HCT116 (cell line): ENCODE measurements around the gene ZAP70. TPM values are rescaled to one million over a fixed set of nuclear protein-coding genes. Genes with fewer than 3 reads are reported as not detected.

Experiments used
- ATAC-seq: fragments of 200-7000 bp; cut with Tn5 transposase; 2 replicates; pipeline ENCODE4 v1.9.1; 2020; ENCODE audit warnings: mild to moderate bottlenecking, moderate library complexity
- BruUV-seq: library from RNA; stranded (reverse); fragments of 400-500 nt; replicated peaks from 2 replicates; lab custom pipeline; 2021; lab: Mats Ljungman, UMichigan
- CTCF ChIA-PET: fragments of 300-600 bp; sonication (Branson Sonifier 250); formaldehyde crosslinking; loops from one replicate; lab custom pipeline; 2021; ENCODE audit warnings: antibody characterized with exemption; lab: Charles Lee
- POLR2A ChIA-PET: fragments of 300-600, 350-600 bp; sonication (Branson Sonifier 250); formaldehyde crosslinking; loops from one replicate; lab custom pipeline; 2021; ENCODE audit warnings: antibody characterized with exemption; lab: Charles Lee
- RAD21 ChIA-PET, 2 experiments: fragments of 300-600 bp; sonication (Branson Sonifier 250); formaldehyde crosslinking; loops; one replicate each; lab custom pipeline; 2023; ENCODE audit warnings: low total read pairs in 2 of 2; ENCODE audit not compliant: uncharacterized antibody in 2 of 2, unreplicated experiment in 2 of 2, low non-redundant PET in 1 of 2; lab: Charles Lee
- DNase-seq: peaks from one replicate; pipeline ENCODE4 v3.0.0-alpha.2; 2010; ENCODE audit warnings: low read depth, low spot score
- H2AFZ ChIP-seq: fragments of 200-600 bp; shearing (Covaris generic), sonication (generic); 2 replicates; pipeline ENCODE4 v1.6.1; 2017; ENCODE audit warnings: low read depth, mixed run types, mixed read lengths, antibody characterized with exemption, low read length; ENCODE audit not compliant: poor library complexity, severe bottlenecking
- H3K27ac ChIP-seq: 2 replicates; pipeline ENCODE4 v1.5.1; 2012; ENCODE audit warnings: low read depth, low read length
- H3K27me3 ChIP-seq: fragments of 200-600 bp; sonication (generic); 2 replicates; pipeline ENCODE4 v1.6.1; 2016; ENCODE audit warnings: mixed run types, low read length, mixed read lengths; ENCODE audit not compliant: insufficient read depth
- H3K36me3 ChIP-seq, 2 experiments: fragments of 200-500 bp in 1 of 2; fragments of 200-600 bp in 1 of 2; sonication (Bioruptor generic) in 1 of 2; sonication (generic) in 1 of 2; 2 replicates each; pipeline versions ENCODE4 v1.5.1 to v1.6.1; 2014 to 2016; ENCODE audit warnings: low read length in 2 of 2, inconsistent platforms in 1 of 2, mixed read lengths in 1 of 2, mixed run types in 1 of 2; ENCODE audit not compliant: insufficient read depth in 2 of 2, control insufficient read depth in 1 of 2
- H3K4me1 ChIP-seq, 2 experiments: fragments of 200-600 bp in 1 of 2; sonication (generic) in 1 of 2; 2 replicates each; pipeline versions ENCODE4 v1.5.1 to v1.6.1; 2012 to 2017; ENCODE audit warnings: low read length in 2 of 2, inconsistent platforms in 1 of 2, mild to moderate bottlenecking in 1 of 2, mixed read lengths in 1 of 2, mixed run types in 1 of 2, moderate library complexity in 1 of 2; ENCODE audit not compliant: insufficient read depth in 2 of 2, control insufficient read depth in 1 of 2
- H3K4me2 ChIP-seq: fragments of 200-600 bp; sonication (generic); 2 replicates; pipeline ENCODE4 v1.6.1; 2017; ENCODE audit warnings: mixed run types, low read length, mixed read lengths
- H3K4me3 ChIP-seq, 2 experiments: fragments of 200-600 bp in 1 of 2; sonication (generic) in 1 of 2; replicated peaks in 1 of 2; 2 replicates each; pipeline ENCODE4 v1.5.1; 2011 to 2016; ENCODE audit warnings: low read length in 2 of 2, control low read depth in 1 of 2, low read depth in 1 of 2, mild to moderate bottlenecking in 1 of 2, mixed read lengths in 1 of 2, mixed run types in 1 of 2
- H3K79me2 ChIP-seq: fragments of 200-600 bp; sonication (generic); 2 replicates; pipeline ENCODE4 v1.6.1; 2017; ENCODE audit warnings: mild to moderate bottlenecking, mixed run types, low read length, moderate library complexity, mixed read lengths; ENCODE audit not compliant: insufficient read depth
- H3K9ac ChIP-seq: fragments of 200-600 bp; sonication (generic); 2 replicates; pipeline ENCODE4 v1.6.1; 2016; ENCODE audit warnings: low read length, mixed read lengths
- H3K9me2 ChIP-seq: fragments of 200-600 bp; sonication (generic), shearing (Covaris generic); 2 replicates; pipeline ENCODE4 v1.6.1; 2017; ENCODE audit warnings: mixed run types, mild to moderate bottlenecking, moderate library complexity; ENCODE audit not compliant: insufficient read depth
- H3K9me3 ChIP-seq, 2 experiments: fragments of 200-500 bp in 1 of 2; fragments of 200-600 bp in 1 of 2; sonication (Bioruptor generic) in 1 of 2; sonication (generic) in 1 of 2; 2 replicates each; pipeline ENCODE4 v1.6.1; 2014 to 2017; ENCODE audit warnings: low read length in 2 of 2, mixed read lengths in 2 of 2, inconsistent platforms in 1 of 2, low read depth in 1 of 2, mild to moderate bottlenecking in 1 of 2, mixed run types in 1 of 2, moderate library complexity in 1 of 2; ENCODE audit not compliant: control insufficient read depth in 1 of 2, insufficient read depth in 1 of 2
- H4K20me1 ChIP-seq: fragments of 200-600 bp; sonication (generic), shearing (Covaris generic); 2 replicates; pipeline ENCODE4 v1.6.1; 2017; ENCODE audit warnings: mixed run types, mild to moderate bottlenecking, moderate library complexity; ENCODE audit not compliant: insufficient read depth
- CEBPB ChIP-seq: IDR thresholded peaks from 2 replicates; pipeline ENCODE4 v1.6.1; 2012; ENCODE audit warnings: low read depth
- CTCF ChIP-seq, 3 experiments: fragments of 200-600 bp in 1 of 3; sonication (generic) in 1 of 3; IDR thresholded peaks in 2 of 3; conservative IDR thresholded peaks in 1 of 3; 2 replicates each; pipeline ENCODE4 v1.5.1; 2012 to 2017; ENCODE audit warnings: low read depth in 2 of 3, low read length in 2 of 3, antibody characterized with exemption in 1 of 3, borderline replicate concordance in 1 of 3, control low read depth in 1 of 3, mild to moderate bottlenecking in 1 of 3, mixed read lengths in 1 of 3, mixed run types in 1 of 3, moderate library complexity in 1 of 3; ENCODE audit not compliant: insufficient read depth in 1 of 3
- EGR1 ChIP-seq: IDR thresholded peaks from 2 replicates; pipeline ENCODE4 v1.6.1; 2012; ENCODE audit warnings: low read depth
- ELF1 ChIP-seq: IDR thresholded peaks from 2 replicates; pipeline ENCODE4 v1.6.1; 2012; ENCODE audit warnings: low read depth, borderline replicate concordance
- EZH2 ChIP-seq: fragments of 200-600 bp; sonication (generic); IDR thresholded peaks from 2 replicates; pipeline ENCODE4 v1.6.1; 2017; ENCODE audit warnings: antibody characterized with exemption, mixed run types
- EZH2phosphoT487 ChIP-seq: fragments of 200-600 bp; IDR thresholded peaks from 2 replicates; pipeline ENCODE4 v1.6.1; 2018; ENCODE audit warnings: antibody characterized with exemption, borderline replicate concordance
- FOSL1 ChIP-seq: IDR thresholded peaks from 2 replicates; pipeline ENCODE4 v1.6.1; 2012; ENCODE audit warnings: low read depth
- JUND ChIP-seq: IDR thresholded peaks from 2 replicates; pipeline ENCODE4 v1.6.1; 2012
- POLR2A ChIP-seq: IDR thresholded peaks from 2 replicates; pipeline ENCODE4 v1.7.0; 2011; ENCODE audit warnings: borderline replicate concordance; ENCODE audit not compliant: insufficient read depth, insufficient read length; ENCODE audit errors: extremely low read depth
- POLR2AphosphoS5 ChIP-seq: IDR thresholded peaks from 2 replicates; pipeline ENCODE4 v1.6.1; 2011; ENCODE audit warnings: mild to moderate bottlenecking, low read depth, low read length, moderate library complexity
- RAD21 ChIP-seq: IDR thresholded peaks from 2 replicates; pipeline ENCODE4 v1.6.1; 2012; ENCODE audit warnings: low read depth, mild to moderate bottlenecking
- SIN3A ChIP-seq: IDR thresholded peaks from 2 replicates; pipeline ENCODE4 v1.6.1; 2012; ENCODE audit warnings: low read depth
- SP1 ChIP-seq: IDR thresholded peaks from 2 replicates; pipeline ENCODE4 v1.6.1; 2012; ENCODE audit warnings: low read depth
- TCF7L2 ChIP-seq: IDR thresholded peaks from 2 replicates; pipeline ENCODE4 v1.7.0; 2011; ENCODE audit warnings: borderline replicate concordance, inconsistent platforms; ENCODE audit not compliant: insufficient read depth, insufficient read length; ENCODE audit errors: extremely low read depth
- YY1 ChIP-seq: IDR thresholded peaks from 2 replicates; pipeline ENCODE4 v1.6.1; 2011; ENCODE audit warnings: low read length, low read depth, moderate library complexity, mild to moderate bottlenecking; ENCODE audit not compliant: insufficient replicate concordance; ENCODE audit errors: extremely low read depth
- ZBTB33 ChIP-seq: IDR thresholded peaks from 2 replicates; pipeline ENCODE4 v1.6.1; 2011; ENCODE audit warnings: mild to moderate bottlenecking, low read length, moderate library complexity; ENCODE audit not compliant: insufficient replicate concordance; ENCODE audit errors: extremely low read depth
- ZNF274 ChIP-seq: fragments of 200-500 bp; sonication (Bioruptor generic); IDR thresholded peaks from 2 replicates; pipeline ENCODE4 v1.6.1; 2014; ENCODE audit warnings: mild to moderate bottlenecking, low read depth, low read length, inconsistent platforms
- intact Hi-C: fragments of 100-400 bp; cut with micrococcal nuclease; formaldehyde crosslinking; loops from 2 replicates; pipeline ENCODE4 v1.10.0; 2022
- total RNA-seq: library from RNA; stranded (reverse); gene quantifications from one replicate; pipeline ENCODE4 v1.2.1, GENCODE V29; 2021; ENCODE audit not compliant: unreplicated experiment

The ZAP70 gene
- total RNA-seq, 1 experiment from 2014 or later: 0.91 TPM

DNA sequence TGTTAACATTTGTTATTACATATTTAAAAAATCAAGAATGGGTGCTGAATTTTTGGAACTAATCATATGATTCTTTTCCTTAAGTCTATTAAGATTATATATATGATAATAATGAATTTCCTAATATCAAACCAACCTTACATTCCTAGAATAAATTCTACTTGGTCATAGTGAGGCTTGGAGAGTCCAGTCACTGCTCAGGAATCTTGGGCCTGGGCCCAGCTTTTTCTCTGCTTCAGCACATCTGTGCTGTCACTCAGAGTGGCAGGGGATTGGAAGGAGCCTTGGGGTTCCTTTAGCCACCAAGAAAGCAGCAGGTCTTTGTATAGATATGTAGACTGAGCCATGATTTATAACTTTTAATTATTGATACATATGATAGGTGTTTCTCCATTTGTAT, 19.9 kb upstream of the ZAP70 start:
- TF ChIP-seq FOSL1: peak; percentile 16; the same call in 1 of the 2 replicates
- no peak for TF ChIP-seq JUND
- TF ChIP-seq ZNF274: no peak
- TF ChIP-seq CTCF (IDR thresholded peaks at IDR 0.05 in 2 of 3, conservative IDR thresholded peaks at IDR 0.05 in 1 of 3; ENCODE audit: borderline replicate concordance in 1 of 3, insufficient read depth in 1 of 3, low read depth in 2 of 3, low read length in 2 of 3): no peak
- H3K36me3 ChIP-seq: no peaks in the 10 kb centered on the region
- H3K27ac ChIP-seq: no peak overlapping the region
- no peak overlapping the region for H3K4me2 ChIP-seq
- H2AFZ ChIP-seq: no peak overlapping the region
- no peak for DNase-seq
- H3K9me3 ChIP-seq: no peaks in the 10 kb centered on the region
- ChIA-PET RAD21 (no interaction called here), CTCF (no interaction called here), POLR2A (no interaction called here)
- H3K4me3 ChIP-seq: no peak overlapping the region
- no peak for ATAC-seq
- no peaks in the 10 kb centered on the region for H3K9me2 ChIP-seq
- H3K4me1 ChIP-seq: peaks cover 0 to 9% of the 10 kb centered on the region in 2 experiments; a peak in 1 of 4 replicates
- no peaks in the 10 kb centered on the region for H4K20me1 ChIP-seq
- no peaks in the 10 kb centered on the region for H3K79me2 ChIP-seq
- intact Hi-C loops: no loop called here
- no TSS peak for BruUV-seq
- no peaks in the 10 kb centered on the region for H3K27me3 ChIP-seq
- H3K9ac ChIP-seq: no peak overlapping the region

GRCh38 chr2:97695744-97696143, 17.6 kb upstream of the ZAP70 start:
- RAD21 ChIA-PET: interaction anchor here in 1 of 2 experiments (1.1 kb wide), 1 partner anchor 105 kb away, joined by 3 read pairs; no protein-coding TSS in a partner anchor
- BruUV-seq: no TSS peak
- POLR2A ChIA-PET: interaction anchor here (1.3 kb wide), 1 partner anchor 31 kb away, joined by 5 read pairs; the partner anchor contains the start of gene ACTR1B
- CTCF ChIA-PET: interaction anchor here (5.5 kb wide), 1 partner anchor 105 kb away, joined by 89 read pairs; the partner anchor contains the start of gene ANKRD36B
- DNase-seq (no peak), ATAC-seq (no peak)
- H3K4me3 ChIP-seq: no peak overlapping the region
- H2AFZ ChIP-seq: no peak overlapping the region
- no peak overlapping the region for H3K27ac ChIP-seq
- H3K79me2 ChIP-seq: no peaks in the 10 kb centered on the region
- no peak overlapping the region for H3K4me2 ChIP-seq
- no peaks in the 10 kb centered on the region for H3K9me2 ChIP-seq
- H3K9ac ChIP-seq: no peak overlapping the region
- H3K36me3 ChIP-seq: no peaks in the 10 kb centered on the region
- peaks cover 0 to 5% of the 10 kb centered on the region in 2 experiments; a peak in 1 of 4 replicates for H3K4me1 ChIP-seq
- intact Hi-C loops: no loop called here
- H3K27me3 ChIP-seq: no peaks in the 10 kb centered on the region
- H4K20me1 ChIP-seq: no peaks in the 10 kb centered on the region
- H3K9me3 ChIP-seq: no peaks in the 10 kb centered on the region
- no peak for TF ChIP-seq TCF7L2
- no peak for TF ChIP-seq EGR1
- no peak for TF ChIP-seq FOSL1
- TF ChIP-seq EZH2phosphoT487: no peak
- TF ChIP-seq CEBPB: no peak
- TF ChIP-seq ZNF274: no peak
- no peak for TF ChIP-seq EZH2
- no peak for TF ChIP-seq ELF1
- no peak for TF ChIP-seq SP1
- no peak for TF ChIP-seq ZBTB33
- TF ChIP-seq YY1: no peak
- no peak for TF ChIP-seq POLR2AphosphoS5
- TF ChIP-seq POLR2A: no peak
- TF ChIP-seq JUND: no peak
- TF ChIP-seq RAD21: no peak
- TF ChIP-seq SIN3A: no peak
